Erythroblast (primary cell): ENCODE data around the gene MBOAT7.

Experiments
- GATA1 ChIP-seq: IDR thresholded peaks from 2 replicates; pipeline ENCODE4 v1.6.1; 2011; ENCODE audit warnings: low read depth, mild to moderate bottlenecking, control low read depth, low read length, moderate library complexity
- POLR2A ChIP-seq: IDR thresholded peaks from 2 replicates; pipeline ENCODE4 v1.6.1; 2011; ENCODE audit warnings: mild to moderate bottlenecking, low read length

GRCh38 chr19:54204767-54205468 lies 15.5 kb upstream of the MBOAT7 start:
- TF ChIP-seq POLR2A = no peak
- TF ChIP-seq GATA1 = no peak
